ENCODE data around the gene CLEC16A.

The CLEC16A gene

DNA sequence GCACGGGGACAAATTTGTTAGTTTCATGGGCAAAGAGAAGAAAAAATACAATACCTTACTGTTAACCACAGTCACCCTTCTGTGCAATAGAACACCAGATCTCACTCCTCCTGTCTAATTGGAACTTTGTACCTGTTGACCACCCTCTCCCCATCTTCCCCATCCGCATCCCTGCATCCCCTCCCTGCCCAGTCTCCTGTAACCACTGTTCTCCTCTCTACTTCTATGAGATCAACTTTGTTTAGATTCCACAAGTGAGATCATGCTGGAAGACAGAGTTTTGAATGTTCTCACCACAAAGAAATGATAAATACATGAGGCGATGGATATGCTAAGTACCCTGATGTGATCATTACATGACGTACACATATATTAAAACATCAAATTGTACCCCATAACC, 47.7 kb downstream of the CLEC16A start:
- DNase-seq (ENCODE audit: low spot score) = no peak

DNA sequence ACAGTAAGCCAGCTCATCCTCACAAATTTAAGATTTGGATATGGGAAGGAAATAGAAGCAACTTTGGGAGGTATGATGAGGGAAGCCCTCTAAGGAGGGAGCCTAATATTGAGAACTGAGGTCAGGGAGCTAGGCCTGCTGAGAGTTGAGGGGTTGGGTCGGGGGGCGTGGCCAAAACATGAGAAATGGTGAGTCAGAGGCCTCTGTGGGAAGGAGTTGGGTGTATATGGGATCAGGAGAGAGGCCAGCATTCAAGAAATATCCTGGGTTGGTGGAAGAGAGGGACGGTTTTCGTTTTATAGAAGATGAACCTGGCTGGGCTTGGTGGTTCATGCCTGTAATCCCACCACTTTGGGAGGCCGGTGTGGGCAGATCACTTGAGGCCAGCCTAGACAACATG, 48.4 kb downstream of the CLEC16A start:
- no peak for DNase-seq (ENCODE audit: low spot score)

DNA sequence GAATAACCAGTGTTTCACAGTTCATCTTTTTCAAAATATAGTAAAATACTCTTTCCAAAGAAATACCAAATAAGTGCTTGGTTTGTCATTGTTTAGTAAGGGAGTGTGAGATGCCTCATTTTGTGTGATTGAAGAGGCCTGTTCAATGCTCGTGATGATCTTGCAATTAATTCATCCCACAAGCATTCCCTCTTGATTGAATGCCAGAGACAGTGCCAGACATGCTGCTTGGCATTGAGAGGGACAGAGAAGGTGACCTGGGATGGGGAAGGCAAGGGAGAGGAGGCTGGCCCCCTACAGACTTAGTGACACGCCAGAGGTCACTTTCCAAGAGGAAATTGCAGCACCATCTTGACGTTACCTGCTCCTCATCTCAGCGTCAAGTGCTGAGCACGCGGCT, 49.3 kb downstream of the CLEC16A start:
- no peak for DNase-seq (ENCODE audit: low spot score)

DNA sequence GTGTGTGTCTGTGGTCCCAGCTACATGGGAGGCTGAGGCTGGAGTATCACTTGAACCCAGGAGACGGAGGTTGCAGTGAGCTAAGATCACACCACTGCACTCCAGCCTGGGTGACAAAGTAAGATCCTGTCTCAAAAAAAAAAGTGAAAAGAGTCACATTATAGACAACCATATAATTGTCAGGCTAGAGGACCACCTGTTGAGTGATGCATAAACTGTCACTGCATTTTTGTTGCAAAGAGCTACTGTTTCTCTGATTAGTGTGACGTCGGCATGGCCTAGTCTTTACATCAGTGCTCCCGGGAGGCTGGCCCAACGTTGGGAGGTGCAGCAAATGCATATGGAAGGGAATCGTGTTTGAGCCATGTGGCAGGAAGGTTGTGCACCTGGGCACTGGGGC, 50.2 kb downstream of the CLEC16A start:
- DNase-seq (ENCODE audit: low spot score) = no peak

DNA sequence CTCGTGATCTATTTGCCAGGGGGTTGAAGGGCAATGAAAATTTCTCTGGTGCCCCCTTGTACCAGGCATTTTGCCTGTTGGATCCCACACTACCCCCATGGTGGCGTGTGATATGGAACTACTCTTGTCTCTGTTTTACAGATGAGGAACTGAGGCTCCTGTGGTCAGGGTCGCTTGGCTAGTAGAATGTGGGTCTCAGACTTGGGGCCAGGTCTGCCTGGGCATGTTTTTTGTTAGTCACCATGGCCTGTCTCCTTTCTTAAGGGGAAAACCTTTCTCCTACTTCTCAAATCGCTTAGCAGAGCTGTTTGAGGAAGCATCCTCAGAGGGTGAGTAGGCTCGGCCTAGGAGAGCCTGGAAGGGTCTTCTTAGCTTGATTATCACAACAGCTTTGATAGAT, 51.2 kb downstream of the CLEC16A start:
- DNase-seq (ENCODE audit: low spot score) = no peak

DNA sequence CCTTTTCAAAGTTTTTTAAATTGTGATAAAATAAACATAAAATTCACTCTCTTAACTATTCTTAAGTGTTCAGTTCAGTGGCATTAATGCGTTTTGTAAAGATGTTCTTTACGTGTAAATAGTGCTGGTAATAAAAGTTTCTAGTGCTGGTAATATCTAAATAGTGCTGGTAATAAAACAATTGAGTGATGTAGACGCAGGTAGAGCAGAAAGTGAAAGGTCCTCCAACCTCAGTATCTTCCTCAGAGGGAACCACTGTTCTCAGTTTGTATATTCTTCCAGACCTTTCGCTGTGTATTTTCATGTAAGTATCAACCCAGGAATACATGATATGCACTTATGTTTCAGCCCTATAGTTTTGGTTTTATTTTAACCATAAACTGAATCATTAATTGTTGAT, 53.1 kb downstream of the CLEC16A start:
- DNase-seq (ENCODE audit: low spot score) = no peak

DNA sequence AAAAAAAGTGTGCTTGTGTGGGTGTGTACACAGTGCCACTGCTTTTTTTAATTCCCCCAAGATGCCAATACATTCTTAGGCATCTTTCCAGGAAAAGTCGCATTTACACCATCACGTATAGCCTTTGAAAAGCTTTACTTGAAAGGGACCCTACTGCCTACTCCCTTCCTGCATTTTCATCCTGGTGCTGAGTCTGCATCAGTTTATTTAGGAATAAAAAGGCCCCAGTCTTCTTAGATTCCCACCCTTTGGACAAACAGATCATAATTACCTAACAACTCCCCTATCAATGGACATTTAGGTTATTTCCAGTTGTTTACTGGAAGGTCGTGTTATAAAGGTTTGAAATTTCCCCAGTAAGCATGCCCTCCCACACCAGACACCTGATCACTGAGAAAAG, 54.9 kb downstream of the CLEC16A start:
- no peak for DNase-seq (ENCODE audit: low spot score)

DNA sequence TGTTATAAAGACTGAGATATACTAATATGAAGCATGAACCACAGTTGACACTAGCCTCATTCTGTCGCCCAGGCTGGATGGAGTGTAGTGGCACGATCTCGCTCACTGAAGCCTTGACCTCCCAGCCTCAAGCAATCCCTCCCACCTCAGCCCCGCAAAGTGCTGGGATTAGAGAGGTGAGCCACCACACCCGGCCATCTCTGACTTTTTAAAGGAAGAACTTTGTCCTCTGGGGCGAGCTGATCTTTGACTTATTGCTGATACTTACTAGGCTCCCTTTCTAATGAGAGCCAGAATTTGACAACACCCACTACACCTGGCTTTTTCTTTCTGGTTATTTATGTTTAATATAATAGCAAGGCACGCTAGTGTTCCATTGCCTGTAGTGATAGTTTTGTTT, 57.2 kb downstream of the CLEC16A start:
- DNase-seq (ENCODE audit: low spot score) = no peak

DNA sequence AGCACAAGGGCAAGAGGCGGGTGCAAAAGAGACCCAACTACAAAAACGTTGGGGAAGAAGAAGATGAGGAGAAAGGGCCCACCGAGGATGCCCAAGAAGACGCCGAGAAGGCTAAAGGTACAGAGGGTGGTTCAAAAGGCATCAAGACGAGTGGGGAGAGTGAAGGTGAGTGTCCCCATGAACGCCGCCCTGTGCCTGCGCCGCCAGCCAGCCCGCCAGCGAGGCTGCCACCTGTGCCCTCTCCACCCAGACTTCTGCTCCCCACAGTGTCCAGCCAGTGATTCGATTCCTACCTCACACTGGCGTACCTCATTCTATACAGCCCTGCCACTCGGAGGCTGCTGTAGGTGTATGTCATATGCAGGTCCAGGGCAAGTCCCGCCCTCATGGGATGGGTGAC, 58.8 kb downstream of the CLEC16A start:
- DNase-seq (ENCODE audit: low spot score) = no peak

DNA sequence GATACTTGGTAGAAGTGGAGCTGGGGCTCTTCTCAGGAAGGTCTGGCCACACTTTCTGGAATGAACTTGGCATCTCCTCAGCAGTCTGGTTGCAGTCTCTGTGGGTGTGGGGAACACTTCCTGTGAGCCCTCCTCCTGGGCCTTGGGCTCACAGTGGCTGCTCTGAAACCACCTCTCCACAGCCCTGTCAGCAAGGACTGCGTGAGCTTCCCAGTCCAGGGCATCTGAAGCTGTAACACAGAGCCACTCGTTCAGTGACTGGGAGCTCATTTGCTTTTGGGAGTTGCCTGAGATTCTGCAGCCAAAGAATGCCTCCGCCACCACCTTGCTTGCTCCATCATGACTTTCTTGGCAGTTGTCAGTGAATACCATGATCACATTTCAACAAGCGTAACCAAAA, 60.0 kb downstream of the CLEC16A start:
- no peak for DNase-seq (ENCODE audit: low spot score)

DNA sequence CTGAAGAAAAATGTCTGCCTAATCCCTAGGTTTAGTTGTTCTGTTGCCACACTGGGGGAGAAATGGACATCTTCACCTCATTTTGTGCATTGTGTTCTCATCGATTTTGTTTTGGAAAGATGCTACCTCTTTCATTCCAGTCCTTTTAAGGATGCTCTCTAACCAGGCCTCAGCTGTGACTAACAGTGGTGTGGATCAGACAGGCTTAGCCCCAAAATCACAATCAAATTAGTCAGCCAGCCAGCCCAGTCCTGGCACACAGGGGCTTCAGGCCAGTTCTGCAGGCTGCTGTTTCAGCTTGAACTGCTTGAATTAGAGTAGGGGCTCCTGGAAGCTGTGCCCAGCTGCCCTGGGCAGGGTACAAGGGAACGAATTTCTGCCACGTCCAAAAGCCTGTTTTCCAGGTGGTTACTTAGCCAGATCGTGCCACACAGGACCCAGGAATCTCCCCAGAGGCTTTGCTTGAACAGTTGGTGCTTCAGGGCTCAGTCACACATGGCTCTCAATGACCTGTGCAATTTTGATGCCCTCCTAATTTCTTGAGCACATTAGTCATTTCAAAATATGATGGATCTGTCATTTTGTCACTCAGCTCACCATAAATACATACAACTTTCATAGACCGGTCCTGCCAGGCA, 60.7 kb downstream of the CLEC16A start:
- DNase-seq (ENCODE audit: low spot score) = no peak

DNA sequence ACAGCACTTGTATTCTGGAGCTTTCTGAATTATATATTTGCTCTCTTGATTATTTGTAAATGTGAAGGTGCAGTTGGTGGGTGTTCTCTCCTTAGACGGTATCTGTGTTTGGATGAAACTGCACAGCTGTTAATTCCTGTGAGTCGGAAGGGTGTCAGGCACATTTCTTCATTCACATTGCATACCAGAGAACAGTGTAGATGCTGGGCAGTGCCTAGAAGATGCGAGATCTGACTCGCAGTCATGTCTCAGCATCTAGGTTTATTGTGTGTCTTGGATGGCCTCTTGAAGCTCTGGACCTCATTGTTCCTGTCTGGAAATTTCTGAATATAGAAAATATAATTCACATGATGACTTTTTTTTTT, 61.2 kb downstream of the CLEC16A start:
- DNase-seq (ENCODE audit: low spot score) = no peak

DNA sequence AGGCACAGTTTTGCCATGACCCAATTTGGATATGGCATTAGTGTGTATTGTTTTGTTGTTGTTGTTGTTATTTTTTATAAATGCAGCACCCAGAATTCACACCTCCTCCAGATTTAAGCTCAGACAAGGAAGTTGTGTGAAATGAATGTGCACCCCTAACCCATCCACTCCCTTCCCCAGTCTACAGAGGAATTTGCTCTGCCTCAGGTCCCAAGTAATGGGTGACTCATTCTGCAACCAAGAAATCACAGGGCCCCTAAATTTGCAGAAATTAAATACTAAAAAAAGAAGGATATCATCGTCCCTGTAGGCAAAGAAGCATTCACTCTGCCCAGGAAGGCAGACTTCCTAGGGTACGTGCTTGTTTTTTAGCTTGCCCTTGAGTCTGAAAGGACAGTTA, 62.3 kb downstream of the CLEC16A start:
- DNase-seq (ENCODE audit: low spot score) = no peak

DNA sequence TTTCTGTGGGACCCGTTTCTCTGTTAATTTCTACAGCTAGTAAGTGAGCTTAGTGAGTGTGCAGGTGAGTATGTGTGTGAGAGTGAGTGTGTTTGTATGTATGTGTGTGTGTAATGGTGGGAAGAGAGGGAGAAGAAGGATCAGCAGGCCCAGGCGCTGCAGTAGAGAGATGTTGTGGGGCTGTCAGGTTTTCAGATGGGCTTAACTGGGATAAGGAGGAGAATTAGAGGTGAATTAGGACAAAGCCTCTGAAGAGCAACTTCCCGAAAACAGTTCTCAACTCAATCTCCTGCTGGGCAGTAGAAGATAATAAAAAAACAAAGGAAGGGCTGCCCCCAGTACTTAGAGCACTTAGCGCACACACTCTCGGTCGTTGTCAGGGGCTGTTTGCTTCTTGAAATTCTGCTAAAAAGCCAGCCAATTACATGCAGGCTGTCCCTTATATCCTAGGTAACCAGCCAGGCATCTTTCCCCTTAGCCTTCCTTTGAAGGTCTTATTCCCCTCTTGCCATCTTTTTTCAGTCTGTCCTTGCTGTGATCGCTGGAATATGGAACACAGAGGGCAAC, 63.4 kb downstream of the CLEC16A start:
- no peak for DNase-seq (ENCODE audit: low spot score)

DNA sequence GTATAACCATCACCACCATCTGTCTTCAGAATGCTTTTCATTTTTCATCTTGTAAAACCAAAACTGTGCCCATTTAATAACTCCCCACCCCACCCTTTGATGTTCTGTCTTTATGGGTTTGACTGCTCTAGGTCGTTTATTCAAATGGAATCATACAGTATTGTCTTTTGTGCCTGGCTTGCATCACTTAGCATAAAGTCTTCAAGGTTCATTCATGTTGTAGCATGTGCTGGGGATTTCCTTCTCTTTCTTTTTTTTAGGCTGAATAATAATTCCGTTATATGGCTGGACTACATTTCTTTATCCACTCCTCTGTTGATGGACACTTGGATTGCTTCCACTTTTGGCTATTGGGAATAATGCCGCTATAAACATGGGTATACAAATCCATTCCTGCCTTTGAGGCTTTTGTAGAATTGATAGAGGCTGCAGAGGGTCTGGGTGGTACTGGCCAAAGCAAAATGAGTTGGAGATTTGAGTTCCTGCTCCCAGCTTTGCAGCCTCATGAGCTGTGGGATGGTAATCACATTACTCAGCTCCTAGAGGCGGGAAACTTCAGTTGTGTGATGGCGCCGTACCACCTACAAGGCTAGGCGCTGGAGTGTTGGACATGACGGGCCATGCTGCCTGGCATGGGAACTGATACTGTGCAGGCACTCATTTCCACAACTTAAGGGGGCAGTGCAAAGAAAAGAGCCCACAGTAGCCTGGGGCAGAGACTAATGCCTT, 64.8 kb downstream of the CLEC16A start:
- DNase-seq (ENCODE audit: low spot score) = no peak

DNA sequence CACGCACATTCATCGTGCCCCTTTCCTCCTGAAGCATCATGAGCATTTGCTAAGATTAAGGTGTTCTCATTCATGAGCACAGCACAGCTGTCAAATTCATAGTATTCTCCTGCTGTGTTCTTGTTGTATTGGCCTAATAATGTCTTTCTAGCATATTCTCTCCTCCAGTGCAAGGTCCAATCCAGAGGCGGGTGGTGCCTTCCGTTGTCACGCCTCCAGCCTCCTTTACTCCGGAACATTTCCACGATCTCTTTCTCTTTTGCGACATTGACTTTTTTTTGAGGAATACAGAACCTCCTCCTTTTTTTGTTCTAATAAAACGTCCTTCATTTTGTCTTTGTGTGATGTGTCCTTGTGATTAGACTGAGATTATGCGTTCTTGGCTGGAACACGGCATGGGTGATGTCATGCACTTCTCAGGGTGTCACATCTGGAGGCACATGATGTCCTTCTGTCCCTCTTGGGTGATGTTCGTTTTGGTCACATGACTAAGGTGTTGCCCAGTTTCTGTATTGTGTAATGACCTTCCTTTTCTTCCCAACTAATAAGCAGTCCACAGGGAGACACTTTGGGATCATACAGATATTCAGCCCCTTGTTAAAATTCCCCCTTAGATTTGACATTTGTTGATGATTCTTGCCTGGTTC, 66.3 kb downstream of the CLEC16A start:
- DNase-seq (ENCODE audit: low spot score) = no peak

DNA sequence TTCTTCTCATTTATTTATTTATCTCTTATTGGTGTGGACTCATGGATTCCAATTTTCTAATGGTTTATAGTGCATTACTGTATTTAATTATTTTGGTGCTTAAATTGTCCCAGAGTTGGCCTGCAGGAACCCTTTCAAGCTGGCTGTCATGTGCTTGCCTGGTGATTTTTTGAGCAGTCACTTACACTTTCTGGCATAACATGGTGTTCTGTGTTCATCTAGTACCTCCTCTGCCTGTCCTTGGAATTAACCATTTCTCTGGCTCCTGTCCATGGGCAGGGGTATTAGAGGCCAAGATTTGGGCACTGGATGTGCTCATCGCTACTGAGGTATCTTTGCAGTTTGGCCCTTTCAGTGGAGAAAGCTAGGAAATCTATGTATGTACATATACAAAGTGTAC, 67.0 kb downstream of the CLEC16A start:
- DNase-seq (ENCODE audit: low spot score) = no peak

DNA sequence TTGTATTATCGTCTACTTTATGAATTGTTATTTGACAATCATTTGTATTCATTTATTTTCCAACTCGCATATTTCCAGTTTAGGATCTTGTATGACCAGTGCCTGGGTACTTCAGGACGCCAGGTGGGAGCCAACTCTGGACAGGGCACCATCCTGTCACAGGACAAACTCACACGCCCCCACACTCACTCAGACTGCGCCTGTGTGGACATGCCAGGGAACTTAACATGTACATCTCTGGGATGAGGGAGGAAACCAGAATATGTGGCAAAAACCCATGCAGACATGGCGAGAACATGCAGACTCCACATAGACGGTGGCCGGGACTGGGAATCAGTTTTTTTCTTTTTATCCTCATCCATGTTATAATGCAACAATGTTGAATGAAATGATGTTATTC, 68.5 kb downstream of the CLEC16A start:
- no peak for DNase-seq (ENCODE audit: low spot score)

DNA sequence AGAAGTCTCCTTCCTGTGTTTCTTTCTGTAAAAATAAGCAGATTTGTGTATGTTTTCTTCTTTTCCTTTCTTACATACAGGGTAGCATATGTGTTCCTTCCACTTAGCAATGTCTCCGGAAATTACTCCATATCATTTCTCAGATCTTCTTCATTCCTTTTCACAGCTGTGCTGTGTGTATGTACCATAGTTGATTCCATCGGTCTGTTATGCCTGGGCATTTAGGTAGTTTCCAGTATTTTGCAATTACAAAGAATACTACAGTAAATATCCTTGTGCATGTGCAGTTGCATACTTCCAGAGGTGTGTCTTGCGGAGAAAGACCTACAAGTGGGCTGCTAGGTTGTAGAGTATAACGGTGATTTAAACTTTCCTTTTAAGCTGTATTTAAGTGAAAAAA, 69.8 kb downstream of the CLEC16A start:
- DNase-seq (ENCODE audit: low spot score) = no peak

DNA sequence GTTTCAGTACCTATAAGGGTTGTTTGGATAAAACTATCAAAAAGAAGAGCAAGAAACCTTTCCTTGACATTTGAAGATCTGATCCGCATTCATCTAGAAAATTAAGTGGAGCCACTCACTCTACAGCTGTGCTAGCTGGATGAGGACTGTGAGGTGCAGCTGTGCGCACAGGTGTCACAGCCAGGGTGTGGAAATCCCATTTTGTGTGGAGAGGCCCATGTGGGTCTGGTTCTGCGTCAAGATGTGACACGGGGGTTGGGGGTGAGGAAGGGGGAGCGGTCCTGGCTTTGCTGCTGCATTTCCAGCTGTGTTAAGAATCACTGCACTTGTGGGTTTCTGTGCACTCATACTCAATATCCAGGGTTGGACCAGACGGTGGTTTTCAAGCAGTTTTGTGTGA, 70.7 kb downstream of the CLEC16A start:
- DNase-seq (ENCODE audit: low spot score) = no peak

DNA sequence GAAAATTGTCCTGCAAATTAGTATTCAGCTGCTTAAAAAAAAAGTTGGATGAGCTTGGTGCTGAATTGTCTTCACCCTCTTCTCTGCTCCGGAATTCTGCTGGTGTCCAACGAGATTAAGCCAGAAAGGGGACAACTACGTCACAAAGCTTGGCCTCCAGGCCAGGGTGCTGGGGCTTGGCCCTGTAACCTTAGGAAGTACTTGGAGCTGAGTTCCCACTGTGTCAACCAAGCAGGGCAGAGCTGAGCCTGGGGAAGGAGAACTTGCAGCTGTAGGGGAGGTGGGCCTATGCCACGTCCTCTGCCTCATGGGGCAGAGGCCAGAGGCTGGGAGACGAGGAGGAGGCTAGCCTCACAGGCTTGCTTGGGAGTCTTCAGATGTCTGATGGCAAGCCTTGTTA, 71.2 kb downstream of the CLEC16A start:
- no peak for DNase-seq (ENCODE audit: low spot score)

DNA sequence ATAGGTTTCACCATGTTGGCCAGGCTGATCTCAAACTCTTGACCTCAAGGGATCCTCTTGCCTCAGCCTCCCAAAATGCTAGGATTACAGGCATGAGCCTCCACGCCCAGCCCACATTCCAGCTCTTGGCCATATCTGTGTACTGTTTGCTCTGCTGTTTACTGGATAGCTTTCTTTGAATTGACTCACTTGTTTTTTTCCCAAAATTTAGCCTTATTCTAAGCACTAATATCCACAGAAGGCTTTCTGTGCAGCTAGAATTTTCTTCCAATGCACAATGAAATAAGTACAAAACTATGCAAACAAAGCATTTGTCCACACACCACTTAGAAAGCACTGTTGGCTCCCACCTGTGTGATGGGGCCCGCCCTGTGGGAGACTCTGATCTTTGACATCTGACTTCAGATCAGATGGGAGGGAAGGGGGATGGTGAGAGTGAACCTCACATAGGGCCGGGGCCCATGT, 72.2 kb downstream of the CLEC16A start:
- no peak for DNase-seq (ENCODE audit: low spot score)

DNA sequence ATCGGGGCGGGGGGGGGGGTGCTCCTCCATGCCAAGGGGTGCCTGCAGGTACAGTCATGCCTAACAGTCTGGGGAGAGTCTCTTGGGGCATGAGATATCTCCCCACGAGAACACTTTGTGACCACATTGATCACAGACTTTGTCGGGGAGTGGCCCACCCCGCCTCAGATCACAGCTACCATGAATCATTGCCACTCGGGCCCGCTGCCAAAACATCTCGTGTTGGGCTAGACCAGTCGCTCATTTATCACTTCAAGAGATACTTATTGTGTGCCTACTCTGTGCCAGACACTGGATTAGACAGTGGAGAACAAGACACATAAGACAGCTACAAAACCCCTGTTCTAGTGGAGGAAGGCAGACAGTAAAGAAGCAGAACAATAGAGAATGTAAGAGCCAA, 72.6 kb downstream of the CLEC16A start:
- no peak for DNase-seq (ENCODE audit: low spot score)

Measured in left forelimb (tissue), 1 donor.